ENCODE results near the gene USF1.
A peak's percentile ranks its signal among the peaks of the same experiment; 100 is the strongest.
"Not testable (repeated sequence)": the region's sequence is repeated elsewhere in the genome, so short reads cannot be mapped to it uniquely, and the experiment has no call there.

The USF1 gene

GRCh38 chr1:161077426-161077825, 31.6 kb upstream of the USF1 start:
- DNase-seq (ENCODE audit: low spot score) = no peak

- no peak for DNase-seq (ENCODE audit: low spot score)
Observed at GRCh38 chr1:161076410-161076809, 30.6 kb upstream of the USF1 start.

GRCh38 chr1:161074676-161075368, 29.0 kb upstream of the USF1 start:
- DNase-seq (ENCODE audit: low spot score) = no peak

GRCh38 chr1:161073474-161074121, 27.8 kb upstream of the USF1 start:
- DNase-seq (ENCODE audit: low spot score) = no peak

GRCh38 chr1:161072751-161073449, 27.1 kb upstream of the USF1 start:
- DNase-seq (ENCODE audit: low spot score) = no peak

GRCh38 chr1:161071886-161072371, 26.2 kb upstream of the USF1 start:
- peak; percentile 45 for DNase-seq (ENCODE audit: low spot score)

GRCh38 chr1:161070761-161071160, 25.0 kb upstream of the USF1 start:
- no peak for DNase-seq (ENCODE audit: low spot score)

- no peak for DNase-seq (ENCODE audit: low spot score)
Observed at GRCh38 chr1:161069731-161070270, 24.0 kb upstream of the USF1 start, which contains the start of gene ARHGAP30. ARHGAP30 (minus strand) TSS chr1:161069891; CDS start chr1:161069624, 267 bp downstream.

- DNase-seq (ENCODE audit: low spot score) = no peak
Observed at GRCh38 chr1:161069241-161069640, 23.5 kb upstream of the USF1 start.

GRCh38 chr1:161068306-161069234, 22.8 kb upstream of the USF1 start:
- DNase-seq (ENCODE audit: low spot score) = no peak

GRCh38 chr1:161066694-161067093, 20.9 kb upstream of the USF1 start:
- no peak for DNase-seq (ENCODE audit: low spot score)

- DNase-seq (ENCODE audit: low spot score) = not testable (repeated sequence)
Observed at GRCh38 chr1:161065681-161066080, 19.9 kb upstream of the USF1 start.

- DNase-seq (ENCODE audit: low spot score) = not testable (repeated sequence)
Observed at GRCh38 chr1:161063936-161064335, 18.2 kb upstream of the USF1 start.

GRCh38 chr1:161061419-161061818, 15.6 kb upstream of the USF1 start:
- DNase-seq (ENCODE audit: low spot score) = no peak

- DNase-seq (ENCODE audit: low spot score) = no peak
Observed at GRCh38 chr1:161059293-161059692, 13.5 kb upstream of the USF1 start.

- DNase-seq (ENCODE audit: low spot score) = no peak
Observed at GRCh38 chr1:161054805-161055204, 9.0 kb upstream of the USF1 start.

GRCh38 chr1:161054232-161054631, 8.5 kb upstream of the USF1 start:
- no peak for DNase-seq (ENCODE audit: low spot score)

GRCh38 chr1:161052899-161053298, 7.1 kb upstream of the USF1 start:
- peak; percentile 26 for DNase-seq (ENCODE audit: low spot score)

- no peak for DNase-seq (ENCODE audit: low spot score)
Observed at GRCh38 chr1:161051219-161051618, 5.4 kb upstream of the USF1 start.

GRCh38 chr1:161048949-161049722, 3.4 kb upstream of the USF1 start:
- no peak for DNase-seq (ENCODE audit: low spot score)
